DMS153 treated with DMSO at 0.1 percent for 48 hours (cell line): ENCODE results near the gene DBNDD1.
"Not testable (repeated sequence)": the region's sequence is repeated elsewhere in the genome, so short reads cannot be mapped to it uniquely, and the experiment has no call there.

Experiments
- DNase-seq: peaks from one replicate; lab custom pipeline; 2025; ENCODE audit not compliant: unreplicated experiment; lab: John Stamatoyannopoulos, UW

DBNDD1 gene, protein sequence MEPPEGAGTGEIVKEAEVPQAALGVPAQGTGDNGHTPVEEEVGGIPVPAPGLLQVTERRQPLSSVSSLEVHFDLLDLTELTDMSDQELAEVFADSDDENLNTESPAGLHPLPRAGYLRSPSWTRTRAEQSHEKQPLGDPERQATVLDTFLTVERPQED

DNA sequence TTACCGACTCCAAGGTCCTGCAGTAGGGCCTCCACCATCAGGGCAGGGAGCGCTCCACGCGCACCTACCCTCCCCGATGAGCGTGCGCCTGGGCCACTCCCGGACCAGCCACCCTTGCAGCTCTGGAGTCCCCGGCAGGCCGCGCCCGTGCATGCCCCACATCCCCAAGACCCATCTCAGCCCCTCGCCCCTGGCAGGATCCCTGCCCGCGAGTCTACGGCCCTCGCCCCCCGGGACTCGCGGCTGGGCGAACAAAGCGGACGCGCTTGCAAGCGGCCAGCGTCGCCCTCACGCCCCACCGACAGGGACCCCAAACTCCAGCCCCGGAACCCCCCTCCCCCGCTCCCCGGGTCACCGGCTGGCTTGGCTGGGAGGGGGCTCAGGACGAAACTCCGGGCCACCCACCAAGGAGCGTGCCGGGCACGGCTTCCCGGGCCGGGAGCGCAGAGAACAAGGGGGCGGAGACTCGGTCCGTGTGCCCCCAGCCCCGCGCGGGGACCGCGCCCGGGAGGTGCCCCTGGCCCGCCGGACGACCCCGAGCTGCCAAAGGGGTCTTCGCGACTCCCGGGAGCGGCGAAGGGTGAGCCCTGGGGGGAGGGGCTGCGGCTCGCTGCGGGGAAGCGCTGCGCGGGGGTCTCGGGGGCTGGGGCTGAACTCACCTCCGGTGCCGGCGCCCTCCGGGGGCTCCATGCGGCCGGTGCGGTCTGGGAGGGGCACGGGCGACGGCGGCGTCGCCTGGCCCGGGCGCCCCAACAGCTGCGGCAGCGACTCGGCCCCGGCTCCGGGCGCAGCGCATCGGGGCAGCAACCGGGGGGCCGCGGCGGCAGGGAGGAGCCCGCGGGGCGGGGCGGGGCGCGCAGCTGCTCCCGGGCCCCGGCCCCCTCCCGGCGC is at the start of gene DBNDD1:
Gene DBNDD1 (minus strand): TSS at position 805 of the 891 bp plus-strand sequence. CDS start 115 bp downstream, at position 690.
- DNase-seq, result peak; percentile 14

DNA sequence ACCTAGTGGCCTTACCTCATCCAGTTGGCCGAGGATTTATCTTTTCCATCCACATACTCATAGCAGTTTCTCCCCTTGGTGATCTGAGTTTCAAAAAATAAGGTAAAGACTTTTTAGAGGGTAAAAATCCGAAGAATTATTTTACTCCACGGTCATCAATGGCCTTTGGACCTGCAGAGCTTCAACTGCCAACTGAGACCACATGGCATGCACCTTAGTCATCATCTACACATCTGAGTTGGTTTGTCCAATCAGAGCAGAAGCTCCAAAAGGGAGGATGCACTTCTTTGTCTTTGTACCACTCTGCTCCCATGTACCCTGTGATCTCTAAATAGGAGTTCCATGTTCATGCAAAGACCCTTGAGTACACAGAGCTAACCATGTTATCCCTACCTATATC is 42.2 kb upstream of the DBNDD1 start:
- no peak for DNase-seq

DNA sequence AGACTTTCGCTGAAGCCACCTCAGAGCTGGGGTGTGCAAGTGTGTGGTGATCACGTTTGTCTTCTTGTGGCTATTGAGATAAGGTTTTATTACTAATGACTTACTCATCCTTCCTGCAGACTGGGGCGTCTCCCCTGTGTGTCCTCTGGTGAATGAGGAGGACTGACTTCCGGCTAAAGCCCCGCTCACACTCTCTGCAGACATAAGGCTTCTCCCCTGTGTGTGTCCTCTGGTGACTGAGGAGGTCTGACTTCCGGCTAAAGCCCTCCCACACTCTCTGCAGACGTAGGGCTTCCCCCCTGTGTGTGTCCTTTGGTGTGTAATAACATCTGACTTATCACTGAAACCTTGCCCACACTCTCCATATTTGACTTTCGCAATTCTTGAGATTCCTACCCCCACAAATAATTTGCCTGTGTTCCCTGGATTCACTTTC is 38.5 kb upstream of the DBNDD1 start:
- no peak for DNase-seq

DNA sequence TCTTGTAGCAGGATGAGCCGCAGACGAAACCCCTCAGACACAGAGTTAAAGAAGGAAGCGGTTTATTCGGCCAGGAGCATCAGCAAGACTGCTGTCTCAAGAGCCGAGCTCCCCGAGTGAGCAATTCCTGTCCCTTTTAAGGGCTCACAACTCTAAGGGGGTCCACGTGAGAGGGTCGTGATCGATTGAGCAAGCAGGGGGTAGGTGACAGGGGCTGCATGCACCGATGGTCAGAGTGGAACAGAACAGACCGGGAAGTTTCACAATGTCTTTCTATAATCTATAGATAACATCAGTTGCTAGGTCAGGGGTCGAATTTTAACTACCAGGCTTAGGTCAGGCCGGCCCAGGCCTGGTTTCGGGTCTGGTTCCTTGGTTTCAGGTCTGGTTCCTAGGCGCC is 37.3 kb upstream of the DBNDD1 start:
- DNase-seq, result not testable (repeated sequence)

DNA sequence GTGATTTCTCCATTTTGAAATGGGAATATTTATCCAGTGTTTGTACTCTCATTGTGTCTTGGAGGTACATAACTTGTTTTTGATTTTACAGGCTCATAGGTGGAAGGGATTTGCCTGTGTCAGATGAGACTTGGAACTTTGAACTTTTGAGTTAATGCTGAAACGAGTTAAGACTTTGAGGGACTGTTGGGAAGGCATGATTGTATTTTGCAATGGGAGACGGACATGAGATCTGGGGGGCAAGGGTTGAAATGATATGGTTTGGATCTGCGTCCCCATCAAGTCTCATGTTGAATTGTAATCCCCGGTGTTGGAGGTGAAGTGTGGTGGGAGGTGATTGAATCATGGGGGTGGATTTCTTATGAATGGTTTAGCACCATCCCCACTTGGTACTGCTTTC is 36.1 kb upstream of the DBNDD1 start:
- DNase-seq, result no peak

DNA sequence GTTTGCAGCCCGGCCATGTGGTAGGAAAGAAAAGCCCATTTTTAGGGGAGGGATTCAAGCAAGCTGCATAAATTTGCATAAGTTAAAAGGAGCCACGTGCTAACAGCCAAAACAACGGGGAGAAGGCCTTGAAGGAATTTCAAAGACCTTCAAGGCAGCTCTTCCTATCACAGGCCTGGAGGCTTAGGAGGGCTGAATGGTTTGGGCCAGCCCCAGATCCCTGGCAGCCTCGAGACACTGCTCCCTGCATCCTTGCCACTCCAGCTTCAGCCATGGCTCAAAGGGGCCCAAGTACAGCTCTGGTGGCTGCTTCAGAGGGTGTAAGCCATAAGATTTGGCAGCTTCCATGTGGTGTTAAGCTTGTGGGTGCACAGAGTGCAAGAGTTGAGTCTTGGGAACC is 35.3 kb upstream of the DBNDD1 start:
- DNase-seq, result no peak

DNA sequence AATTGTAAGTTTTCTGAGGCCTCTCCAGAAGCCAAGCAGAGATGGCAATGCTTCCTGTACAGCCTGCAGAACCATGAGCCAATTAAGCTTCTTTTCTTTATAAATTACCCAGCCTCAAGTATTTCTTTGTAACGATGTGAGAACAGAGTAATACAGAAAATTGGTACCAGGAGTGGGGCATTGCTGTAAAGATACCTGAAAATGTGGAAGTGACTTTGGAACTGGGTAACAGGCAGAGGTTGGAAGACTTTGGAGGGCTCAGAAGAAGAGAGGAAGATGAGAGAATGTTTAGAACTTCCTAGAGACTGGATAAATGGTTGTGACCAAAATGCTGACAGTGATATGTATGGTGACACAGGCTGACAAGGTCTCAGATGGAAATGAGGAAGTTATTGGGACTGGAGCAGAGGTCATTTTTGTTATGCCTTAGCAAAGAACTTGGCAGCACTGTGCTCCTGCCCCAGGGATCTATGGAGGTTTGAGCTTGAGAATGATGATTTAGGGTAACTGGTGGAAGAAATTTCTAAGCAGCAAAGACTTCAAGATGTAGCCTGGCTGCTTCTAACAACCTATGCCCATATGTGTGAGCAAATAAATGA is 34.7 kb upstream of the DBNDD1 start:
- no peak for DNase-seq

DNA sequence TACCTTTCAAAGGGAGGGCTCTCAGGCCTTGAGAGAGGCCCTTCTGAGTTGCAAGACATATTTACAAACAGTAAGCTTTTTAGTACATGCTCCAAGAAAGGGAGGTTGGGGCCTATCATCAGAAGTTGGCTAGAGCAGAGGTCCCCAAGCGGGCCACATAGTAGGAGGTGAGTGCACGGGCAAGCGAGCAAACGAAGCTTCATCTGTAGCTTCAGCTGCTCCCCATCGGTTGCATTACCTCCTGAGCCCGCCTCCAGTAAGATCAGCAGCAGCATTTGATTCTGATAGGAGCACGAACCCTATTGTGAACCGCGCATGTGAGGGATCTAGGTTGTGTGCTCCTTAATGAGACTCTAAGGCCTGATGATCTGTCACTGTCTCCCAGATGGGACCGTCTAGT is 31.7 kb upstream of the DBNDD1 start:
- no peak for DNase-seq

DNA sequence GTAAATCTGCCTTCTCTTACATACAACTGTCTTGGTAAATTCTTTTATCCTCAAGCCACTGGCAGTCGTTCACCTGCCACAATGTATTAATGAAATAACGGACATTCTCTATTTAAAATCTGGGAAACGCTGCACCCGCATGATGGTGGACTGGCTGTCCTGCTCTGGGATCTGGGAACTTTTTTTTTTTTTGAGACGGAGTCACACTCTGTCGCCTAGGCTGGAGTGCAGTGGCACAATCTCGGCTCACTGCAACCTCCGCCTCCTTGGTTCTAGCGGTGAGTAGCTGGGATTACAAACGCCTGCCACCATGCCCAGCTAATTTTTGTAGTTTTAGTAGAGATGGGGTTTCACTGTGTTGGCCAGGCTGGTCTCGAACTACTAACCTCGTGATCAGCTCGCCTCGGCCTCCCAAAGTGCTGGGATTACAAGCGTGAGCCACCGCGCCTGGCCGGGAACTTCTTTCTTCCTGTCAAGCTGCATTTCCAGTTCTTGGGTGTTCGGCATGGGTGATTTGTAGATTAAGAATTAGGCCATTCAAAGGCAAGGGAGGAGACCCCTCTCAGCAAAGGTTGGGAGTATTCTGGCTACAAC is 29.6 kb upstream of the DBNDD1 start:
- DNase-seq, result no peak

DNA sequence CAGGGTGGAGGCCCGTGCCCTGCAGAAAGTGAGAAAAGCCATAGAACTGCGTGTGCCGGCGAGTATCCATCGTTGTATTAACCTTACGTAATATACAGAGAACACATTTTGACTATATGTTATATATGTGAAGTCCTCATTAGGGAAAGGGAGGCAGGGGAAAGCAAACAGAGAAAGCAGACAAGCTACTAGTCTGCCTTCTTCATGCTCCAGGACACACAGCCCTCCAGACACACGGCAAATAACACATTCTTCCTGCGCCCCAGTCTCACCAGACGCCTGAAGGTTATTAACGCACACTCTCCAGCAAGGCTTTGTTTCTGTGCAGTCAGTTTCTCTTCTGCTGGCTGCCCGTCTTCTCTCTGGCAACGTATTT is 29.1 kb upstream of the DBNDD1 start:
- DNase-seq, result no peak

DNA sequence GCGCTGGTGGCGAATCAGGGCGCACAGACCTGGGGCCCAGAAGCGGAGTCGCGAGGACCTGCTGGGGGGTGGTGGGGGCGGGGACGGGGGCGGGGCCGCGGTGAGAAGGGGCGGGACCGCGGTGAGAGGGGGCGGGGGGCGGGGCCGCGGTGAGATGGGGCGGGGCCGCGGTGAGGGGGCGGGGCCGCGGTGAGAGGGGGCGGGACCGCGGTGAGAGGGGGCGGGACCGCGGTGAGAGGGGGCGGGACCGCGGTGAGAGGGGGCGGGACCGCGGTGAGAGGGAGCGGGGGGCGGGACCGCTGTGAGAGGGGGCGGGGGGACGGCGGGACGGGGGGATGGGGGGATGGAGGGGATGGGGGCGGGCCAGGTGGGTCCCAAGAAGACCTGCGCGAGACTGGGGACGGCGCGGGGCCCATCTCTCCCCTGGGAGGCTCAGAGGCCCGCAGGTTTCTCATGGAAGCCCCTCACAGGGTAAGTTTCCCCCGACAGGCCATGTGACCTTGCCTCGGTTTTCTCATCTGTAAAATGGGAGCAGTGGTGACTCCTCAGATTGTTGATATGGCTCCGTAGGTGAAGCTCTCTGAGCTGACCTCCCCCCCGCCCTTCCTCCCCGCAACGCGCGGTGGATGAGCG is 28.6 kb upstream of the DBNDD1 start:
- DNase-seq, result no peak

DNA sequence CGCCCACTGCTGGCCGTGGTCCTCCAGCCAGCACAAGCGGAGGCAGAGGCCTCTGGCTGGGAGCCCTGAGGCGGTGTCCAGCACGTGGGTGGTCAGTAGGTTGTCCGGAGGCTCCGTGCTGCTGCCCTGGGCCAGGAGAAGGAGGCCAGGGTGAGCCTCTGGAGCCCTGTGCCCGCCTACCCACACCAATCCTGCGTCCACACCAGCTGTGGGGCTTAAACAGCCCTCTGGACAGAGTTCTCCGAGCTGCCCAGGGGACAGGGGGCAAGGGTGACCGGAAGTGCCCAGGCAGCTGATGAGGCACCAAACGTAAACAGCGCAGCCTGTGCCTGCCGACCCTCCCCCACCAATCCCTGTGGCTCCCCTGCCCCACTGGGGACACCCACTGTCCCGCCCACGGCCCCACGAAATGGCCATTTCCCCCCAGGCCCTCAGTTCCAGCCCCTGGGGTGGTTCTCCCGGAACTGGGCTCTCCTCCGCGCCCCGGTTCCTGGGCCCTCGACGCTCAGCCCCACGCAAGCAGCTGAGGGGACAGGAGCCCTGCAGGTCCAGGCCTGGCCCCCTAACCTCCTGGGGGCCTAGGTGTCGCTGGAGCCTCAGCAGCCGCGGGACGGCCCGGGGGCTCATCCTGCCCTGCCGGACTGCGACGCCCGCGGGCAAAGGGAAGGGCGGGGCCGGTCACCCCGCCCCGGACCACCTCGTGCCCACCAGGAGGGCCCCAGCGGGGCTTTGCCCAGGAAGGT is 27.9 kb upstream of the DBNDD1 start:
- DNase-seq, result peak; percentile 2

DNA sequence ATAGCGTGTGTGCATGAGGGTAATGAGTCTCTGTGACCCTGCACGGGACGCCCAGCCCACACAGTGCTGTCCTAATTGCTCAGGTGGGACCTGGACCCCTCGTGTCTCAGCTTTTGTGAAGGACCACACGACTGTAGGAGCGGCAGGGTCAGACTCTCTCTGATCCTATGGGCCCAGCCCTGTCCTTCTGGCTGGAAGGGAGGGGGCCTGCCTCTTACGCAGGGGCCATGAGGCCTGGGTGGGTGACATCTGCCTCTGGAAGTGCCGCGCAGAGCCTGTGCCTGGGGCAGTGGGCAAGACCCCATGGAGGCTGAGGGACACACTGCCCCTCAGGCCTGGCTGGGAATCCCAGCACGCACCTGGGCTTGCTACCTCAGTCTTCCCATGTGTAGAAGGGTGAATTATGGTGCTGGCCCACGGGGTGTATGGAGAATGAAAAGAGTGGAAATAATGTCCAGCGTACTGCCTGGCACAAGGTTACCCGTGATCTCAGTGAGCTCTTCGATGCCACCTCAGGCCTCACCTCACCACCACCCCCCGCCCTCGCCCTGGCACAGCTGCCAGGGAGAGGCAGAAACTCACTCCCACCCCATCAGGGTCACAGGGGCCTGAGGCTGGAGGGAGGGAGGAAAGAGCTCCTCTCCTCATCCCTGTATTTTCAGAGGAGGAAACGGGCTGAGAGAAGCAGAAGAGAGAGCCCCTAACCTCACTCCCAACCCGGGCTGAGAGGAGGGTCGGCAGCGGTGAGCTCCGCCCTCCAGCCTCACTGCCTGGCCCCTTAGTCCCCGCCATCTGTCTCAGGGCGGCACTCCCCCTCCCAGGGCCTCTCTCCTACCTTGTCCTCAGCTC is 27.1 kb upstream of the DBNDD1 start:
- peak; percentile 32 for DNase-seq

DNA sequence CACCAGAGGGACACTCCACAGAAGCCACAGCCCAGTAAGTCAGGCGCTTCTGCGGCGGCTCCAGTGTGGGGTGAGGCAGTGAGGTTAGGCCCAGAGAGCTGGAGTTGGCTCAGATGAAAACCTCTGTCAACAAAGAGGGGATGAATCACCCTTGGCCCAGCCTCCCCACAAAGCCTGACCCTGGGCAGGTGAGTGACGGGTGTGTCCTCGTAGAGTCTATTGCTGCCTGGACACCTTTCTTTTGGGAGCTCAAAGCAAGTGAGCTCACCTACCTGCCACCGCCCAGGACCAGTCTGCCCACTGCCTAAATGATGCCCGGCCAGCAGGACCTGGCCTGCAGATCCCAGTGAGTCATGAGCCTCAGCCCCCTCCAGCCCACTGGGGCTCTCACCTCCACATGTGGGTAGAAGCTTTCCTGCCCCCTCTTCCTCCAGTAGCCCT is 24.9 kb upstream of the DBNDD1 start:
- DNase-seq, result peak; percentile 21

DNA sequence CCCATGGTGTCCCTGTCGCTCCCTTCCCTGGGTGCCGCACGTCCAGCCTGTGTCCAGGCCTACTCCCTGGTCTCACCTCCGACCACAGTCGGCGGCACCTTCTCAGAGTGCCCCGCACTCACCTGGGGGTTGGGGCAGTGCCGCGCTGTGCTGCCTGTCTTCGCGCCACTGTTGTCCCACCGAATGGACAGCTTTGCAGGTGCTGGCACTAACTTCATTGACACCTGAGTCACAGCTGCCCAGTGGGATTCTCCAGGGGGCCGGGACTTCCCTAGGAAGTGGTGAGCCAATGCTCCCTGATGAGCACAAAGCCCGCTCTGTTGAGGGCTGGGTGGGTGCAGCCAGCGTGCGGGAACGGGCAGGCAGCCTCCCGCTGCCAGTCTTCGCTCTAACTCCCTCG is 24.3 kb upstream of the DBNDD1 start:
- DNase-seq, result no peak

DNA sequence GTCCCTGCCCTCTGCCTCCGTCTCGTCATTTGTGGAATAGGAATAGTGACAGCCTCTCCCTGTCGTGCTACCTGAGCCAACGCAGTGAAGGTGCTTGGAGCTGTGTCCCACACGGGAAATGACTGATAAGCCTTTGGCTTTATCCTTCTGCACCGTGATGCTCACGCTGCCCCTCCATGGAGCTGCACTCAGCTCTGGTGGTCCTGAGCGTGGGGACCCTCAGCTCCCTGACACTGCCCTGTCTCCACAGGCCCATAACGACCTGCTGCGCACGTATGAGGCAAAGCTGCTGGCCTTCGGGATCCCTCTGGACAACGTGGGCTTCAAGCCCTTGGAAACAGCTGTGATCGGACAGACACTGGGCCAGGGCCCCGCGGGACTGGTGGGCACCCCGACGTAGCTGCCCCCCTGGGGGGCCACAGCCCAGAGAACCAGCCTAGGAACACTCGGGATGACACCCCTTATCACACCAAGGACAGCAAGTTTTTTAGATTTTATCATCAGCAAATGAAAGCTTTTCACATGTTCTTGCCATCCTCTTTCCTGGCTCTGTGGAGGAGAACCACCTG is 23.8 kb upstream of the DBNDD1 start:
- DNase-seq, result no peak

DNA sequence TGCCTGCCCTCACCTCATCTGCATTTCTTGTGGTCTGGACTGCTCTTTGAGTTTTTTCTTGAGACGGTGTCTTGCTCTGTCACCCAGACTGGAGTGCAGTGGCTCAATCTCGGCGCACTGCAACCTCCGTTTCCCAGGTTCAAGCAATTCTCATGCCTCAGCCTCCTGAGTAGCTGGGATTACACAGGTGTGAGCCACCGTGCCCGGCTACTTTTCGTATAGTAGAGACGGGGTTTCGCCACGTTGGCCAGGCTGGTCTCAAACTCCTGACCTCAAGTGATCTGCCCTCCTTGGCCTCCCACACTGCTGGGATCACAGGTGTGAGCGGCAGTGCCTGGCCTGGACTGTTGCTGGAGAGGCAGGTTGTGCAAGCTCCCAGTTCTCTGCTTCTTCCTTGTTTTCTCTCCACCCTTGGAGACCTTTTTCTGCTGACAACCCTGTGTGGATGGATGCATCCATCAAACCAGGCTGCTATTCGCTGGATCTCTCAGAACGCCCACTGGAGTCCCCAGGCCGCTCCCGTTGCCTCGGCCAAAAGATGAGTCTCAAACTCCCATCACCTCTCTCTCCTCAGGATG is 22.7 kb upstream of the DBNDD1 start:
- no peak for DNase-seq

DNA sequence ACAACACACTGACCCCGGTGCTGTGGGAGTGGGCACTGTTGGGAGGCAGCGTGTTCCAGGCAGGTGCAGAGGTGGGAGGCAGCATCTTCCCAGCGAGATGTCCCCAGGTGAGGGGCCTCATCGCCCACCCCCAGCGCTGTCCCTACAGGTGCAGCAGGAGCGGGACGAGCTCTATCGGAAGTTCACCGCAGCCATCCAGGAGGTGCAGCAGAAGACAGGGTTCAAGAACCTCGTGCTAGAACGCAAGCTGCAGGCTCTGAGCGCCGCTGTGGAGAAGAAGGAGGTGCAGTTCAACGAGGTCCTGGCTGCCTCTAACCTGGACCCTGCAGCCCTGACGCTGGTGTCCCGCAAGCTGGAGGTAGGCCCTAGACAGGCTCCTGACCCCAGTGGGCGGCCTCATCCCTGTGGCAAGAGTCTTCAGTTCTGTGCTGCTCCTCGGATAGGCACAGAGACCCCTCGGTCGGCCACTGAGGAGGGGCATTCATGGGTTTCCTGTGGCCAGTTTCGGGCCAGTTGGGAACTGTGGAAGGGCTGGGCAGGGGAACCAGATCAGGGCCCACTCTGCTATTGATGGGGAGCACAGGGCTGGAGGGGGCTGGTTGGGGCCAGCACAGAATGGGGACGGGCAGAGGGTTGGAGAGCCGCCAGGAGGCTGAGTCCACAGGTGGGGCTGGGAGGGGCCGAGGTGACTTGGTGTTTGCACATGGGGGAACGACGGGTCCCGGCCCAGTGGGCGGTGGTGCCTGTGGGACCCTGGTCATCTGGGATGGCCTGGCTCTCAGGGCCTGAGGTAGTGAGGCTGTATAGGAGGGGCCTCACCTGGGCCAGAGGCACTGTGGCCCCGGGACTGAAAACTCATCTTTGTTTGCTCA is 21.1 kb upstream of the DBNDD1 start:
- no peak for DNase-seq
